Adrenal gland (tissue), 5 donors: ENCODE results near the gene KIAA1328.

Source experiments
- CTCF ChIP-seq, 6 experiments: fragments of 450-650 bp in 4 of 6; fragments of 200-600 bp in 2 of 6; sonication (generic) in 1 of 6; IDR thresholded peaks; 1 replicate in 5 of 6; 2 replicates in 1 of 6; pipeline versions ENCODE4 v1.5.1 to v1.8.0; 2016 to 2021; ENCODE audit warnings: antibody characterized with exemption in 6 of 6, mild to moderate bottlenecking in 2 of 6, moderate library complexity in 1 of 6
- POLR2A ChIP-seq, 2 donors: fragments of 450-650 bp; IDR thresholded peaks; one replicate each; pipeline ENCODE4 v1.6.1; 2017; ENCODE audit warnings: antibody characterized with exemption in 2 of 2, mild to moderate bottlenecking in 2 of 2, moderate library complexity in 1 of 2
- donor health status: DM: no; HTN: no; CAD: no.

- TF ChIP-seq CTCF (IDR thresholded peaks at IDR 0.05) (no peak), POLR2A (IDR thresholded peaks at IDR 0.05) (no peak)
These were observed 295.6 kb downstream of the KIAA1328 start for GRCh38 chr18:37124516-37124915.
